Islet of Langerhans (tissue), 1 donor: Measurements from ENCODE around the gene ARF1.
"Not testable (repeated sequence)": the region's sequence is repeated elsewhere in the genome, so short reads cannot be mapped to it uniquely, and the experiment has no call there.

Experiments used
- FAIRE-seq: peaks from one replicate; lab custom pipeline; 2011; peaks lifted over from hg19 to GRCh38; lab: Jason Lieb, UNC

The ARF1 gene

GRCh38 chr1:228102791-228103620 is 20.5 kb downstream of the ARF1 start, which contains the start of gene C1orf35:
C1orf35 (minus strand) TSS chr1:228103325; CDS start chr1:228103227, 98 bp downstream.
- no peak for FAIRE-seq

GRCh38 chr1:228104526-228105269 is 22.2 kb downstream of the ARF1 start:
- FAIRE-seq = no peak

- FAIRE-seq = no peak
These were observed 22.9 kb downstream of the ARF1 start for GRCh38 chr1:228105270-228105995.

GRCh38 chr1:228105996-228106799 is 23.7 kb downstream of the ARF1 start:
- no peak for FAIRE-seq

GRCh38 chr1:228106800-228107054 is 24.2 kb downstream of the ARF1 start:
- no peak for FAIRE-seq

- FAIRE-seq = no peak
These were observed 25.1 kb downstream of the ARF1 start for GRCh38 chr1:228107636-228108035.

- no peak for FAIRE-seq
These were observed 25.7 kb downstream of the ARF1 start for GRCh38 chr1:228108055-228108690.

GRCh38 chr1:228108742-228109072 is 26.2 kb downstream of the ARF1 start:
- no peak for FAIRE-seq

- no peak for FAIRE-seq
These were observed 26.8 kb downstream of the ARF1 start, which contains the start of gene MRPL55 for GRCh38 chr1:228109073-228109961. MRPL55 (minus strand) TSS chr1:228109299; CDS start chr1:228108260, 1,039 bp downstream.

- FAIRE-seq = no peak
These were observed 27.5 kb downstream of the ARF1 start for GRCh38 chr1:228109962-228110488.

GRCh38 chr1:228110556-228110955 is 28.0 kb downstream of the ARF1 start:
- no peak for FAIRE-seq

- not testable (repeated sequence) for FAIRE-seq
These were observed 28.8 kb downstream of the ARF1 start for GRCh38 chr1:228111315-228111714.

- FAIRE-seq = no peak
These were observed 29.7 kb downstream of the ARF1 start for GRCh38 chr1:228112167-228112566.

- no peak for FAIRE-seq
These were observed 30.1 kb downstream of the ARF1 start for GRCh38 chr1:228112617-228113016.

GRCh38 chr1:228114827-228115226 is 32.3 kb downstream of the ARF1 start:
- no peak for FAIRE-seq

- no peak for FAIRE-seq
These were observed 34.8 kb downstream of the ARF1 start for GRCh38 chr1:228117335-228117734.

- FAIRE-seq = no peak
These were observed 35.5 kb downstream of the ARF1 start for GRCh38 chr1:228118040-228118439.

- no peak for FAIRE-seq
These were observed 37.8 kb downstream of the ARF1 start for GRCh38 chr1:228120351-228120750.

GRCh38 chr1:228120857-228121489 is 38.5 kb downstream of the ARF1 start:
- FAIRE-seq = no peak

- no peak for FAIRE-seq
These were observed 40.5 kb downstream of the ARF1 start for GRCh38 chr1:228122921-228123441.
